IMR-90 (cell line): Measurements from ENCODE around the gene MGRN1. TPM values are rescaled to one million over a fixed set of nuclear protein-coding genes. Genes with fewer than 3 reads are reported as not detected.

Experiments
- ATAC-seq: fragments of 200-7000 bp; cut with Tn5 transposase; 2 replicates; pipeline ENCODE4 v1.9.1; 2020; ENCODE audit warnings: low read depth, mild to moderate bottlenecking, moderate library complexity
- BruUV-seq: library from RNA; stranded (reverse); fragments of 400-500 nt; replicated peaks from 2 replicates; lab custom pipeline; 2021; lab: Mats Ljungman, UMichigan
- CTCF ChIA-PET: fragments of 300-600 bp; formaldehyde crosslinking; extraction: SDS; loops from one replicate; lab custom pipeline; 2021; ENCODE audit warnings: antibody characterized with exemption; lab: Yijun Ruan, JAX
- POLR2A ChIA-PET: fragments of 300-600 bp; sonication (Branson Sonifier 250); formaldehyde crosslinking; loops from one replicate; lab custom pipeline; 2022; ENCODE audit warnings: antibody characterized with exemption; ENCODE audit not compliant: unreplicated experiment; lab: Charles Lee
- DNase-seq: peaks from one replicate; pipeline ENCODE4 v3.0.0; 2013
- H2AFZ ChIP-seq: replicated peaks from 2 replicates; pipeline ENCODE3; 2013; ENCODE audit warnings: low read length, mild to moderate bottlenecking; ENCODE audit not compliant: poor library complexity
- H2AK5ac ChIP-seq: 2 replicates; pipeline ENCODE4 v1.6.1; 2013; ENCODE audit warnings: low read depth, low read length, inconsistent platforms
- H2AK9ac ChIP-seq: replicated peaks from 2 replicates; pipeline ENCODE3; 2013; ENCODE audit warnings: mild to moderate bottlenecking, low read depth, low read length, moderate library complexity; ENCODE audit not compliant: poor library complexity
- H2BK120ac ChIP-seq: 2 replicates; pipeline ENCODE4 v1.6.1; 2013; ENCODE audit warnings: low read depth, low read length, inconsistent platforms
- H2BK15ac ChIP-seq: 3 replicates; pipeline ENCODE4 v1.6.1; 2013; ENCODE audit warnings: low read depth, low read length, inconsistent platforms
- H2BK20ac ChIP-seq: 2 replicates; pipeline ENCODE4 v1.6.1; 2013; ENCODE audit warnings: low read depth, mild to moderate bottlenecking, inconsistent platforms, low read length, moderate library complexity
- H2BK5ac ChIP-seq: 2 replicates; pipeline ENCODE4 v1.6.1; 2013; ENCODE audit warnings: mild to moderate bottlenecking, low read depth, low read length, inconsistent platforms; ENCODE audit not compliant: poor library complexity, severe bottlenecking
- H3K14ac ChIP-seq: replicated peaks from 2 replicates; pipeline ENCODE4 v1.6.1; 2013; ENCODE audit warnings: low read depth, low read length, inconsistent platforms
- H3K18ac ChIP-seq: 2 replicates; pipeline ENCODE4 v1.6.1; 2013; ENCODE audit warnings: low read depth, low read length, control low read depth
- H3K23ac ChIP-seq: 2 replicates; pipeline ENCODE4 v1.6.1; 2013; ENCODE audit warnings: low read depth, low read length, inconsistent platforms
- H3K27ac ChIP-seq: 2 replicates; pipeline ENCODE4 v1.5.1; 2013; ENCODE audit warnings: mild to moderate bottlenecking, control low read depth, low read length; ENCODE audit not compliant: insufficient read depth
- H3K27me3 ChIP-seq: 2 replicates; pipeline ENCODE4 v1.6.1; 2013; ENCODE audit warnings: low read length; ENCODE audit not compliant: control insufficient read depth, insufficient read depth
- H3K36me3 ChIP-seq: 2 replicates; pipeline ENCODE4 v1.6.1; 2013; ENCODE audit warnings: low read length, mixed read lengths; ENCODE audit not compliant: control insufficient read depth, insufficient read depth
- H3K4ac ChIP-seq: 2 replicates; pipeline ENCODE4 v1.6.1; 2013; ENCODE audit warnings: low read depth, low read length, inconsistent platforms
- H3K4me1 ChIP-seq: 2 replicates; pipeline ENCODE4 v1.6.1; 2013; ENCODE audit warnings: low read length, mixed read lengths; ENCODE audit not compliant: control insufficient read depth, insufficient read depth
- H3K4me2 ChIP-seq: 2 replicates; pipeline ENCODE4 v1.6.1; 2013; ENCODE audit warnings: low read depth, mild to moderate bottlenecking, control low read depth, low read length, moderate library complexity
- H3K4me3 ChIP-seq: 2 replicates; pipeline ENCODE4 v1.5.1; 2013; ENCODE audit warnings: low read depth, mild to moderate bottlenecking, control low read depth, low read length, moderate library complexity; ENCODE audit not compliant: insufficient read depth
- H3K56ac ChIP-seq: 2 replicates; pipeline ENCODE4 v1.6.1; 2013; ENCODE audit warnings: low read length, inconsistent platforms; ENCODE audit not compliant: insufficient read depth; ENCODE audit errors: extremely low read depth
- H3K79me1 ChIP-seq, 2 experiments: 2 replicates each; pipeline ENCODE4 v1.6.1; 2013; ENCODE audit warnings: low read length in 2 of 2, inconsistent platforms in 1 of 2, low read depth in 1 of 2
- H3K9ac ChIP-seq: 2 replicates; pipeline ENCODE4 v1.6.1; 2013; ENCODE audit warnings: low read depth, low read length, control low read depth
- H3K9me1 ChIP-seq: 2 replicates; pipeline ENCODE4 v1.6.1; 2013; ENCODE audit warnings: low read length, inconsistent platforms; ENCODE audit not compliant: insufficient read depth
- H3K9me3 ChIP-seq: 2 replicates; pipeline ENCODE4 v1.6.1; 2013; ENCODE audit warnings: low read length; ENCODE audit not compliant: control insufficient read depth, insufficient read depth
- H4K20me1 ChIP-seq: 2 replicates; pipeline ENCODE4 v1.6.1; 2013; ENCODE audit warnings: low read length, inconsistent platforms; ENCODE audit not compliant: insufficient read depth
- H4K5ac ChIP-seq: 2 replicates; pipeline ENCODE4 v1.6.1; 2013; ENCODE audit warnings: mild to moderate bottlenecking, low read depth, low read length, control low read depth
- H4K8ac ChIP-seq, 2 experiments: 2 replicates each; pipeline ENCODE4 v1.6.1; 2013; ENCODE audit warnings: low read depth in 2 of 2, low read length in 2 of 2, control low read depth in 1 of 2, inconsistent platforms in 1 of 2
- H4K91ac ChIP-seq: 2 replicates; pipeline ENCODE4 v1.6.1; 2013; ENCODE audit warnings: low read depth, low read length, inconsistent platforms; ENCODE audit not compliant: insufficient read depth
- BHLHE40 ChIP-seq: fragments of 150-350 bp; IDR thresholded peaks from 2 replicates; pipeline ENCODE4 v1.6.1; 2016; ENCODE audit warnings: mild to moderate bottlenecking, low read depth, low read length
- CHD1 ChIP-seq: IDR thresholded peaks from 2 replicates; pipeline ENCODE4 v1.6.1; 2012; ENCODE audit warnings: low read depth, low read length, improper control_type of control experiment
- MAFK ChIP-seq: IDR thresholded peaks from 2 replicates; pipeline ENCODE4 v1.6.1; 2012; ENCODE audit warnings: low read depth, low read length, improper control_type of control experiment
- POLR2A ChIP-seq: IDR thresholded peaks from 2 replicates; pipeline ENCODE4 v1.6.1; 2012; ENCODE audit warnings: mild to moderate bottlenecking, low read depth, low read length
- RAD21 ChIP-seq: IDR thresholded peaks from 2 replicates; pipeline ENCODE4 v1.6.1; 2012; ENCODE audit warnings: low read length, improper control_type of control experiment
- RCOR1 ChIP-seq: IDR thresholded peaks from 2 replicates; pipeline ENCODE4 v1.6.1; 2012; ENCODE audit warnings: mild to moderate bottlenecking, low read length, improper control_type of control experiment; ENCODE audit not compliant: insufficient replicate concordance
- WGBS, 2 experiments: methylation state at CpG; one replicate each; pipeline versions ENCODE4 v1.1.5 to v1.1.7; 2013; ENCODE audit warnings: missing lambda C conversion rate in 2 of 2; ENCODE audit not compliant: insufficient read length in 1 of 2; ENCODE audit errors: extremely low coverage in 2 of 2; 5-methylcytosine and 5-hydroxymethylcytosine counted together
- dilution Hi-C: fragments of 300-500 bp; cut with HindIII; formaldehyde crosslinking; loops from one replicate; pipeline ENCODE4 v1.14.3; 2018; ENCODE audit warnings: low sequenced_read_pairs; ENCODE audit not compliant: unreplicated experiment
- in situ Hi-C: fragments of 300-500 bp; cut with MboI; formaldehyde crosslinking; loops from 3 replicates; pipeline ENCODE4 v1.14.3; 2019; ENCODE audit warnings: low sequenced_read_pairs, inconsistent platforms, mixed read lengths
- intact Hi-C: fragments of 100-400 bp; cut with micrococcal nuclease; formaldehyde crosslinking; loops from 2 replicates; pipeline ENCODE4 v1.10.0; 2022
- polyA plus RNA-seq, 3 experiments: library from polyadenylated mRNA; depleted of rRNA; stranded (reverse); fragments of >200 nt; gene quantifications; 2 replicates each; pipeline ENCODE4 v1.2.3, GENCODE V29; 2012; ENCODE audit warnings: low replicate concordance in 1 of 3
- total RNA-seq: library from RNA; depleted of rRNA; stranded (reverse); fragments of >200 nt; gene quantifications from 2 replicates; pipeline ENCODE4 v1.2.3, GENCODE V29; 2012
- TF ChIP-seq, protein P1 (sequence below): fragments of 150-350 bp; IDR thresholded peaks from 2 replicates; pipeline ENCODE4 v1.6.1; 2016; ENCODE audit warnings: low read depth, mild to moderate bottlenecking, low read length, moderate library complexity, borderline replicate concordance

Gene MGRN1
- total and polyA plus RNA-seq, 2 of the 4 experiments (the other 2 are of a cell fraction): 11.7 to 32.7 TPM

DNA sequence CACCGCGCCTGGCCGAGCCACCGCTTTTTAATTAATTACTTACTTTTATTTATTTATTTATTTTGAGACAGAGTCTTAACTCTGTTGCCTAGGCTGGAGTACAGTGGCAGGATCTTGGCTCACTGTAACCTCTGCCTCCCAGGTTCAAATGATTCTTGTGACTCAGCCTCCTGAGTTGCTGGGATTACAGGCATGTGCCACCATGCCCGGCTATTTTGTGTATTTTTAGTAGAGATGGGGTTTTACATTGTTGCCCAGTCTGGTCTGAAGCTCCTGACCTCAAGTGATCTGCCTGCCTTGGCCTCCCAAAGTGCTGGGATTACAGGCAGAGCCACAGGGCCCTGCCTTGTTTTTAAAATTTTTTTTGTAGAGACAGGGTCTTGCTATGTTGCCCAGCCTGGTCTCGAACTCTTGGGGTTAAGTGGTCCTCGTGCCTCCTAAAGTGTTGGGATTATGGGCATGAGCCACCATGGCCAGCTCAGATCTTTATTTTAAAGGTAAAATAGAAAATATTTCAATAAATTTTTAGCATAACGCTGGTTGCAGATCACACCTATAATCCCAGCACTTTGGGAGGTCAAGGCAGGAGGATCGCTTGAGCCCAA, 50.4 kb downstream of the MGRN1 start:
- no peak overlapping the region for H3K56ac ChIP-seq
- H3K18ac ChIP-seq: no peak overlapping the region
- TF ChIP-seq BHLHE40 (no peak), RCOR1 (no peak), POLR2A (no peak), MAFK (no peak), CHD1 (no peak), RAD21 (no peak)
- TF ChIP-seq, protein P1, sequence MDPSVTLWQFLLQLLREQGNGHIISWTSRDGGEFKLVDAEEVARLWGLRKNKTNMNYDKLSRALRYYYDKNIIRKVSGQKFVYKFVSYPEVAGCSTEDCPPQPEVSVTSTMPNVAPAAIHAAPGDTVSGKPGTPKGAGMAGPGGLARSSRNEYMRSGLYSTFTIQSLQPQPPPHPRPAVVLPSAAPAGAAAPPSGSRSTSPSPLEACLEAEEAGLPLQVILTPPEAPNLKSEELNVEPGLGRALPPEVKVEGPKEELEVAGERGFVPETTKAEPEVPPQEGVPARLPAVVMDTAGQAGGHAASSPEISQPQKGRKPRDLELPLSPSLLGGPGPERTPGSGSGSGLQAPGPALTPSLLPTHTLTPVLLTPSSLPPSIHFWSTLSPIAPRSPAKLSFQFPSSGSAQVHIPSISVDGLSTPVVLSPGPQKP: no peak
- no peak overlapping the region for H4K8ac ChIP-seq
- H3K79me1 ChIP-seq: peaks cover 6 to 25% of the 10 kb centered on the region in 2 experiments; a peak in 2 of 4 replicates
- ATAC-seq (no peak), DNase-seq (no peak)
- ChIA-PET CTCF (no interaction called here), POLR2A (no interaction called here)
- no peak overlapping the region for H2BK20ac ChIP-seq
- H3K27ac ChIP-seq: no peak overlapping the region
- 70% methylated on average over 2 of the region's 9 CpGs; no CpG with 5 or more reads in 1 of the 2 experiments for WGBS, 2 experiments
- no TSS peak for BruUV-seq
- no peak overlapping the region for H4K5ac ChIP-seq
- H3K14ac ChIP-seq: no peak overlapping the region
- H4K20me1 ChIP-seq: no peaks in the 10 kb centered on the region
- no peak overlapping the region for H3K23ac ChIP-seq
- no peak overlapping the region for H3K4ac ChIP-seq
- no peaks in the 10 kb centered on the region for H3K9me1 ChIP-seq
- H3K4me2 ChIP-seq: no peak overlapping the region
- H2BK15ac ChIP-seq: no peak overlapping the region
- H2AFZ ChIP-seq: no peak overlapping the region
- no peak overlapping the region for H2BK120ac ChIP-seq
- intact Hi-C loops: no loop called here
- no peak overlapping the region for H2AK9ac ChIP-seq
- in situ Hi-C loops: no loop called here
- H3K4me3 ChIP-seq: no peak overlapping the region
- H3K36me3 ChIP-seq: peaks cover 56% of the 10 kb centered on the region
- no peak overlapping the region for H2BK5ac ChIP-seq
- dilution Hi-C loops: no loop called here
- peaks cover 2% of the 10 kb centered on the region; the same call in 1 of the 2 replicates for H3K4me1 ChIP-seq
- H3K9ac ChIP-seq: no peak overlapping the region
- H3K9me3 ChIP-seq: no peaks in the 10 kb centered on the region
- no peak overlapping the region for H4K91ac ChIP-seq
- H2AK5ac ChIP-seq: no peak overlapping the region
- no peaks in the 10 kb centered on the region for H3K27me3 ChIP-seq
